Mucosa of descending colon (tissue), 3 donors: ENCODE results near the gene SCN5A. TPM values are rescaled to one million over a fixed set of nuclear protein-coding genes. Genes with fewer than 3 reads are reported as not detected.

Experiments used
- ATAC-seq: fragments of 200-7000 bp; cut with Tn5 transposase; one replicate; pipeline ENCODE4 v1.9.1; 2020; ENCODE audit warnings: mild to moderate bottlenecking, moderate library complexity
- DNase-seq, 3 donors: peaks; one replicate each; pipeline ENCODE4 v3.0.0-alpha.2; 2020
- H3K36me3 ChIP-seq: fragments of 200-600 bp; one replicate; pipeline ENCODE4 v1.8.0; 2021; ENCODE audit warnings: low read depth, mild to moderate bottlenecking
- H3K4me1 ChIP-seq: fragments of 200-600 bp; one replicate; pipeline ENCODE4 v1.8.0; 2021; ENCODE audit warnings: low read depth, mild to moderate bottlenecking
- H3K4me3 ChIP-seq: fragments of 200-600 bp; one replicate; pipeline ENCODE4 v1.8.0; 2021; ENCODE audit warnings: mild to moderate bottlenecking
- H3K9me3 ChIP-seq: fragments of 200-600 bp; one replicate; pipeline ENCODE4 v1.8.0; 2021; ENCODE audit warnings: mild to moderate bottlenecking
- CTCF ChIP-seq: fragments of 200-600 bp; IDR thresholded peaks from one replicate; pipeline ENCODE4 v1.8.0; 2022; ENCODE audit warnings: antibody characterized with exemption, mild to moderate bottlenecking
- intact Hi-C, 2 donors: fragments of 100-400 bp; cut with DNase I in 1 of 2; cut with micrococcal nuclease in 1 of 2; formaldehyde crosslinking; loops; one replicate each; pipeline versions ENCODE4 v1.11.0 to v1.11.1; 2022; cut with DNase I, micrococcal nuclease
- total RNA-seq, 3 donors: library from RNA; stranded (reverse); fragmentation: NEBNext Ultra II Directional in 2 of 3; extraction: Animal tissue kit (Norgen Biotek cat#: 25700) in 2 of 3; gene quantifications; one replicate each; pipeline versions ENCODE4 v1.2.1 to v1.2.4, GENCODE V29; 2021 to 2023
- donor health status: DM: no; HTN: no; CAD: no; lungs with moderate emphysema.
- donor health status: DM: no; HTN: no; CAD: no.
- donor health status: DM: no; HTN: yes; CAD: no.

The SCN5A gene
- total RNA-seq, 3 donors from 2014 or later, result 0.31 to 1.3 (median 0.32) TPM

DNA sequence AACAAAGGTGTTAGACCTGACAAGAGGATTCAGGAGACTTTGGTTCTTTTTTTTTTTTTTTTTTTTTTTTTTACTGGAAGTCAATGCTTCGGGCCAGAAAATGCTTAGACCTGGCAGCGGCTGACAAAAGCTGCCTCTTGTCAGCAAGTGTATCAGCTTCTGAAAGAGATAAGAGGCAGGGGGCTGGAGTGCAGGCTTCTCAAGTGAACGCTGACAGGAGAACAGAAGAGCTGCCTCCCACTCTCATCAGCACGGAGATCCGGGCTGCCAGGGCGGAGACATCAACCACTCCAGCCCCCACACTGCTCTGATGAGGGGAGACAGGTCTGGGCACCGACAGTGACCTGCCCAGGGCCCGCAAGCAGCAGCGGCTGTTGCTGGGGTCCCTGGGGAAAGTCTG lies 9.4 kb upstream of the SCN5A start:
- DNase-seq (no peak), ATAC-seq (no peak)
- Histone ChIP-seq H3K4me3 (no peak overlapping the region), H3K4me1 (no peaks in the 10 kb centered on the region), H3K36me3 (no peaks in the 10 kb centered on the region), H3K9me3 (peaks cover 9% of the 10 kb centered on the region)
- intact Hi-C loops, result loop anchor here in 1 of 2 donors (10.0 kb wide), 1 partner anchor 134 kb away; no protein-coding TSS in a partner anchor
- no peak for TF ChIP-seq CTCF

GRCh38 chr3:38657369-38657768 lies 7.9 kb upstream of the SCN5A start:
- ATAC-seq (no peak), DNase-seq (no peak)
- Histone ChIP-seq H3K4me1 (no peaks in the 10 kb centered on the region), H3K4me3 (no peak overlapping the region), H3K9me3 (peaks cover 8% of the 10 kb centered on the region), H3K36me3 (no peaks in the 10 kb centered on the region)
- intact Hi-C loops, result loop anchor here in 1 of 2 donors (10.0 kb wide), 1 partner anchor 133 kb away; no protein-coding TSS in a partner anchor
- no peak for TF ChIP-seq CTCF

DNA sequence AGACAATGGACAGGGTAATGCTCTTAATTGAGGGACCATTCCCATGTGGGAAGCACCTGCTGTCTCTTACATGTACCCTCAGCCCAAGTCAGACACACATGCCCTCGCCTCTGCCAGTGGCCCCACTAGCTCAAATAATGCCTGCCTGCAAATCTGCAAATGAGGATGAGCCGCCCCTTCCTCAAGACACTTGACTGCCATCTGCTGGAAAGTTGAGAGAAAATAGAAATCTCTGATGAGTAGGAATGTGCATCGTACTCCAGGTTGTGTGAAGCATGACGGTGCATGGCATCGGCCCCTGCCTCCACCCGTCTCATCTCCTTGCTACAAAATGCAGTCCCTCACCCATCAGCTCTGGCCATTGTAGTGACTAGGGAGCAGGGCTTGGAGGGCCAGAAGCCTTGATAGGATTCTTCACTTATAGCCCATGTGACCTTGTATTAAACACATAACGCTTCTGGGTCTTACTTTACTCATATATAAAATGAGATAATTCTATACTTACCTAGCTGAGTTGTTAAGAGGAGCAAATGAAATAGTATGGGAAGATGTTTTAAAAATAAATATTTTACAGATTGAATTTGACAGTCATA lies 6.3 kb upstream of the SCN5A start:
- H3K4me1 ChIP-seq, result no peaks in the 10 kb centered on the region
- TF ChIP-seq CTCF, result no peak
- H3K4me3 ChIP-seq, result no peak overlapping the region
- ATAC-seq, result peak; percentile 12
- DNase-seq, result peak in 1 of 3 donors; percentile 9
- intact Hi-C loops, result loop anchor here in 1 of 2 donors (10.0 kb wide), 1 partner anchor 131 kb away; no protein-coding TSS in a partner anchor
- no peaks in the 10 kb centered on the region for H3K36me3 ChIP-seq
- H3K9me3 ChIP-seq, result no peaks in the 10 kb centered on the region

GRCh38 chr3:38653685-38654537 lies 4.4 kb upstream of the SCN5A start:
- intact Hi-C loops, result loop anchor here (5.0 to 10.0 kb wide), 2 partner anchors 129 to 132 kb away; no protein-coding TSS in a partner anchor
- no peak for TF ChIP-seq CTCF
- no peaks in the 10 kb centered on the region for H3K36me3 ChIP-seq
- H3K4me3 ChIP-seq, result no peak overlapping the region
- peak in 1 of 3 donors; percentile 55 for DNase-seq
- ATAC-seq, result peak; percentile 45
- H3K4me1 ChIP-seq, result peaks cover 3% of the 10 kb centered on the region
- H3K9me3 ChIP-seq, result no peaks in the 10 kb centered on the region

DNA sequence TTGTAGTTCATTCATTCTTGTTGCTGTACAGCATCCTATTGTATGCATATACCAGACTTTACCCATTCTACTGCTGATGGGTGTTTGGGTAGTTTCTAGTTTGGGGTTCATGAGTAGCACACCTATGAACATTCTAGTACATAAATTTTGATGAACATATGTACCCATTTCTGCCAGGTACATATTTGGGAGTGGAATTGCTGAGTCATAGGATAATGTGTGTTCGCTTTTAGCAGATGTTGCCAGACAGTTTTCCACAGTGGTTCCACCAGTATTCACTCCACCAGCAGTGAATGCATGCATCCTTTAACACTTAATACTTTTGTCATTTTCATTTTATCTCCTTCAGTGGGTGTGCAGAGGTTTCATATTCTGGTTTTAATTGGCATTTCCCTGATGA lies 3.4 kb upstream of the SCN5A start:
- Histone ChIP-seq H3K4me3 (no peak overlapping the region), H3K36me3 (no peaks in the 10 kb centered on the region), H3K9me3 (no peaks in the 10 kb centered on the region), H3K4me1 (peaks cover 7% of the 10 kb centered on the region)
- ATAC-seq (no peak), DNase-seq (no peak)
- TF ChIP-seq CTCF, result no peak
- intact Hi-C loops, result loop anchor here (5.0 to 10.0 kb wide), 2 partner anchors 128 to 131 kb away; no protein-coding TSS in a partner anchor
